SU-DHL-6 (cell line): ENCODE measurements around the gene PMEPA1.

Source experiments
- EZH2phosphoT487 ChIP-seq: fragments of 200-600 bp; sonication (generic), shearing (Covaris generic); conservative IDR thresholded peaks from 2 replicates; pipeline ENCODE4 v1.6.1; 2018; ENCODE audit warnings: mild to moderate bottlenecking, antibody characterized with exemption, low read length, moderate library complexity, mixed read lengths
- TF ChIP-seq, protein P1 (sequence below): fragments of 200-600 bp; sonication (generic); IDR thresholded peaks from one replicate; pipeline ENCODE4 v1.5.1; 2017; ENCODE audit warnings: antibody characterized with exemption, mild to moderate bottlenecking, low read length, moderate library complexity; ENCODE audit not compliant: insufficient read depth, poor library complexity, severe bottlenecking

DNA sequence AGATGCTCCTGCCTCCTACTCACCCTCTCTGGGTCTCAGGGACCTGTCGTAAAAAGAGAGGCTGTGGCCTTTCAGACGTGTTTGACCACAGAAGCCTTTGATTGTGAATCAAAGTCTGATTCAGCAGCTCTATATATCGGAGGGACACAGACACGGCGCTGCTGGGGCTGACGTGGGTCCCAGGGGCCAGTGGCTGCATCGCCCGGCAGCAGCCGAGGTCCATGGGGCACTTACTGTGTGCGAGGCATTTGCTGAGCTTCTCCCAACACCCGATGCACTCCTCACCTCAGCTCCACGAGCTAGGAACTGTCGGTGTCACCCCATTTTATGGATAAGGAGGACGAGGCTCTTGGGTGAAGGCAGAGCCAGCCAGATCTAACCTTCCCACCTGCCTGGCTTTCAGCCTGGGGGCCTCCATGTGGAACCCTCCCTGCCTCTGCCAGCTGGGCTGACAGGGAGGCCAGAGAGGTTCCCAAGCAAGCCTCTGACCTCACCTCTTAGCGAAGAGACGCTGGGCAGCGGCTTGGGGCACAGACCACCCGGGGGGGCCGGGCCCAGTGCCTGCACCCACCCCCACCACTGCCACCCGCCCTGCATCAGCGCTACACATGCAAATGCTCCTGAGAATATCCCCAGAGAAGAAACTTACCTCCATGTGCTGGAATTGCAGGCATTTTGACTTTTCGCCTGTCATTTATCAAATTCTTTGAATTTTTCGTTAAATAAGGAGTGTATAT, 19.9 kb downstream of the PMEPA1 start:
- TF ChIP-seq, protein P1, sequence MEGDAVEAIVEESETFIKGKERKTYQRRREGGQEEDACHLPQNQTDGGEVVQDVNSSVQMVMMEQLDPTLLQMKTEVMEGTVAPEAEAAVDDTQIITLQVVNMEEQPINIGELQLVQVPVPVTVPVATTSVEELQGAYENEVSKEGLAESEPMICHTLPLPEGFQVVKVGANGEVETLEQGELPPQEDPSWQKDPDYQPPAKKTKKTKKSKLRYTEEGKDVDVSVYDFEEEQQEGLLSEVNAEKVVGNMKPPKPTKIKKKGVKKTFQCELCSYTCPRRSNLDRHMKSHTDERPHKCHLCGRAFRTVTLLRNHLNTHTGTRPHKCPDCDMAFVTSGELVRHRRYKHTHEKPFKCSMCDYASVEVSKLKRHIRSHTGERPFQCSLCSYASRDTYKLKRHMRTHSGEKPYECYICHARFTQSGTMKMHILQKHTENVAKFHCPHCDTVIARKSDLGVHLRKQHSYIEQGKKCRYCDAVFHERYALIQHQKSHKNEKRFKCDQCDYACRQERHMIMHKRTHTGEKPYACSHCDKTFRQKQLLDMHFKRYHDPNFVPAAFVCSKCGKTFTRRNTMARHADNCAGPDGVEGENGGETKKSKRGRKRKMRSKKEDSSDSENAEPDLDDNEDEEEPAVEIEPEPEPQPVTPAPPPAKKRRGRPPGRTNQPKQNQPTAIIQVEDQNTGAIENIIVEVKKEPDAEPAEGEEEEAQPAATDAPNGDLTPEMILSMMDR = no peak
- TF ChIP-seq EZH2phosphoT487 = no peak
